Fibroblast of upper back skin (primary cell): Measurements from ENCODE around the gene ZBED1.
"Not testable (repeated sequence)": the region's sequence is repeated elsewhere in the genome, so short reads cannot be mapped to it uniquely, and the experiment has no call there.

ENCODE experiments used
- DNase-seq: peaks from one replicate; pipeline ENCODE4 v3.0.0-alpha.2; 2013

The ZBED1 gene

GRCh38 chrX:2517055-2517454, 16.3 kb upstream of the ZBED1 start:
- no peak for DNase-seq

DNA sequence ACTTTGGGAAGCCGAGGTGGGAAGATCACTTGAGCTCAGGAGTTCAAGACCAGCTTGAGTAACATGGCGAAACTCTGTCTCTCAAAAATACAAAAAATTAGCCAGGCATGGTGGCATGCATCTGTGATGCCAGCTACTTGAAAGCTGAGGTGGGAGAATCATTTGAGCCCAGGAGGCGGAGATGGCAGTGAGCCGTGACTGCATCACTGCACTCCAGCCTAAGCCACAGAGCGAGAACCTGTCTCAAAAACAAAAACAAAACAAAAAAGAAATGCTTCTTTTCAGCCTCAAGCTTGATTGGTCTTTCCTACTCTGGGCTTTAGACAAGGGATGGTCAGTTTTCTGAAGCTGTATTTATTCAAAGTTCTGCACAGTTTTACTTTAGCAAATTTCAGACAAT, 15.8 kb upstream of the ZBED1 start:
- no peak for DNase-seq

GRCh38 chrX:2514131-2514530, 13.4 kb upstream of the ZBED1 start:
- no peak for DNase-seq

GRCh38 chrX:2513121-2513664, 12.4 kb upstream of the ZBED1 start:
- DNase-seq = no peak

- DNase-seq = no peak
These were observed 11.7 kb upstream of the ZBED1 start for GRCh38 chrX:2512501-2512900.

DNA sequence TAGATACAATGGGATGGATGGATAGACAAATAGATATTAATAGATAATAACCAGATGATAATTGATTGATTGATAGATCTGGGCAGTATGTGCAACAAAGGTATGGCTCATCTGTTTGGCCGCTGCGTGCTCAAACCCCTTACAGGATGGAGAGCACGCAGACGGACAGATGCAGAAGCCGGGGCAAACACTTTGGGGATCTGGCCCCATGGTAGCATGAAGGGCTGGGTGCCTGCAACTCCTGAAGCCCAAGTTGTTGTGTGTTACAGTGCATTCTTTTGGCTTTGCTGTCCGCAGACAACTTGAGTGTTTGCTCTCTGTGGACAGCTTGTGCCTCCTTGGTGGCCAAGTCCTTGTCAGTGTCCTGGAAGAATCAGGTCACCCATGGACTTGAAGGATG, 10.6 kb upstream of the ZBED1 start:
- no peak for DNase-seq

DNA sequence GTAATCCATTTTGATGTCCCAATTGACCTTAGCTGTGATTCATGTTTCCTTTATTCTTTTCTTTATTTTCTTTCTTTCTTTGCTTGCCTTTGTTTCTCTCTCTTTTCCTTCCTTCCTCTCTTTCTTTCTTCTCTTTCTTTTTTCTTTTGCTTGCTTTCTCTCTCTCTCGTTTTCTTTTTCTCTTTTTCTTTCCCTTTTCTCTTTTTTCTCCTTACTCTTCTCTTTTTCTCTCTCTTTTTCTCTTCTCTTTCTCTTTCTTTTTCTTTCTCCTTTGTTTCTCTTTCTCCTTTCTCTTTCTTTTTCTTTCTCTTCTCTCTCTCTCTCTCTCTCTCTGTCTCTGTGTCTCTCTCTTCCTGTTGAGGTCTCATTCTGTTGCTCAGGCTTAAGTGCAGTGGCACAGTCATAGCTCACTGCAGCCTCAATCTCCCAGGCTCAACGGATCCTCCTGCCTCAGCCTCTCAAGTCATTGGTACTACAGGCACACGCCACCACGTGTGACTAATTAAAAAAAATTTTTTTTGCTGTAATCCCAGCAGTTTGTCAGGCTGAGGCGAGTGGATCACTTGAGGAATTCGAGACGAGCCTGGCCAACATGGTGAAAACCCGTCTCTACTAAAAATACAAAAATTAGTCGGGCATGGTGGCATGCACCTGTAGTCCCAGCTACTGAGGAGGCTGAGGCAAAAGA, 8.0 kb upstream of the ZBED1 start:
- DNase-seq = no peak

DNA sequence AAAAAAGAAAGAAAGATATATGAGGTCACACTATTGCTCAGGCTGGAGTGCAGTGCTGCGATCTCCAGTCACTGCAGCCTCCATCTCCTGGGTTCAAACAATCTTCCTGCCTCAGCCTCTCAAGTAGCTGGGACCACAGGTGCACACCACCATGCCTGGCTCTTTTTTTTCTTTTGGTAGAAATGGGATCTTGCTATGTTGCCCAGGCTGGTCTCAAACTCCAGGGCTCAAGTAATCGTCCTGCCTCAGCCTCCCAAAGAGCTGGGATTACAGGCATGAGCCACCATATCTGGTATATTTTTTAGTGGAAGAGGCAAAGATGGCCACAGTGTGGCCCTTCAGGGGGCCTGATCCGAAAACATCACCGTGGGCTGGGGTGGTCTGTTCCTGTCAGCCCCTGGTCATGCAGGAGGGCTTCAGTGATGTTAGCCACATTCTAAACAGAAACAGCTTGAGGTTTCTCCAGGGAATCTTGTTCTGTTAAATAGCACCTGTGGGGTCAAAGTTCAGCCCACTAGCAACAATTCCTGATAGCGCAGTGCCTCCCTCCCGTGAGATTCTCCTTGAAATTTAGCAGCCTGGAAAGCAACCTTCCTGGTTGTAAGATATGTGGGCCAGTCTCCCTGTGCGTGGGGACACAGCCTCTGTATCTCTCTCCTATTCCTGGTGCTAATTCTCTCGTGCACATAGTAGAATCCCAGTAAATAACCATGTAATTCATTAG, 7.3 kb upstream of the ZBED1 start:
- no peak for DNase-seq

DNA sequence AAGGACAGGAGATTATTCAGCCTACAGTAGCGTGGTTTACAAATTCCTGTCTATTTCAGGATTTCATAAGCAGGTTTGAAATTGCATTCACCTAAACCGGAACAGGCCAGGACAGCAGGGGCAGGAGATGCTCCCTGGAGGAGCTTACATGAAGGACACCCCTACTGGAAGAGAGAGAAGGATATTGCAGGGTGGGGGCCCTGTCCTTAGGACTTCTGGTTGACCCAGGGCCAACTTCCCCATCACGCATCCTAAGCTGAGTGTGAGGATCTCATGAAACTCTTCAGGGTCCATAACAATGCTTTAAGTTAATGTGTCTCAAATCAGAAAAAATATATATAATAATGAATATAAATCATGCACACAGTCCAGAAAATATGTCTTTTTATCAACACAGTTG, 6.4 kb upstream of the ZBED1 start:
- DNase-seq = no peak

DNA sequence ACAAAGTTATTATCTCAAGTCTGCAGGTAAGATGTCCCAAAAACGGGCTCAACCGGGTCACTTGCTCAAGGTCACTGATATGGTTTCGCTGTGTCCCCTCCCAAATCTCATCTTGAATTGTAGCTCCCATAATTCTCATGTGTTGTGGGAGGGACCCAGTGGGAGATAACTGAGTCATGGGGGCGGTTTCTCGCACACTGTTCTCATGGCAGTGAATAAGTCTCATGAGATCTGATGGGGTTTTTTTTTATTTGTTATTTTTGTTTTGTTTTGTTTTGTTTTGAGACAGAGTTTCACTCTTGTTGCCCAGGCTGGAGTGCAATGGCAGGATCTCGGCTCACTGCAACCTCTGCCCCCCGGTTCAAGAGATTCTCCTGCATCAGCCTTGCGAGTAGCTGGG, 4.6 kb upstream of the ZBED1 start:
- not testable (repeated sequence) for DNase-seq

- no peak for DNase-seq
These were observed 4.0 kb upstream of the ZBED1 start for GRCh38 chrX:2504706-2505332.

DNA sequence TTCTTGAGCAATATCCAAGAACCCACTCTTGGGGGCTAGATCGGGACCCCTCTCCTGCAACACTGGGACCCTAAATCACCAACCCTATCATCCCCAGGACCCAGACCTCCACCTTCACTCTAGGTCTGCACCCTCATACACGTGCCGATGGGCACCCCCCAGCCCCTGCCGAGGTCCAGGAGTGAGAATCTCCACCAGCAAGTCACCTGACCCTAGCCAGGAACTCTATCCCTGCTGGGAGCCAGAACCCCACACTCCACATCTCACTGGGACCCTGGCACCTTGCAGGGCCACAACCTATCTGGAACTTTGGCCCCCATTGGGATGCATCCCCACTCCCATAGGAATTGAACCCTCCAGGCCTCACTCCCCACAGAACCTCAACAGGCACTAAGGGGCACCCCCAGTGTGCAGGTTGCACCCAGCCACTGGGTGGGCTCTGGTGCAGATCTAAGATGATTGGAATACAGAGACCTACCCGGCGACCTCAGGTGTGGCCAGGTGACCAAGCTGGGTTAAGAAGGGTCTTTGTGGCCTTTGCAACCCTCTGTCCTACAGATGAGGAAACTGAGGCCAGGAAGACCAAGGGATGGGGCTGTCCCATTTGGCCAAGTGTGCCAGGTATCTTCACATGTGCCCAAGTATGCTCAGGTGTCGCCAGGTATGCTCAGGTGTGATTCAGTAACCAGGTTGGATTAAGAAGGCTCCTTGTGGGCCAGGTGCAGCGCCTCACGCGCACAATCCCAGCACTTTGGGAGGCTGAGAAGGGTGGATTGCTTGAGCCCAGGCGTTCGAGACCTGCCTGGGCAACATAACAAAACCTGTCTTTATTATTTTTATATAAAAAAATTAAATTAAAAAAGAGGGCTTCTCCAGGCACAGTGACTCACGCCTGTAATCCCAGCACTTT, 3.1 kb upstream of the ZBED1 start:
- DNase-seq = no peak

DNA sequence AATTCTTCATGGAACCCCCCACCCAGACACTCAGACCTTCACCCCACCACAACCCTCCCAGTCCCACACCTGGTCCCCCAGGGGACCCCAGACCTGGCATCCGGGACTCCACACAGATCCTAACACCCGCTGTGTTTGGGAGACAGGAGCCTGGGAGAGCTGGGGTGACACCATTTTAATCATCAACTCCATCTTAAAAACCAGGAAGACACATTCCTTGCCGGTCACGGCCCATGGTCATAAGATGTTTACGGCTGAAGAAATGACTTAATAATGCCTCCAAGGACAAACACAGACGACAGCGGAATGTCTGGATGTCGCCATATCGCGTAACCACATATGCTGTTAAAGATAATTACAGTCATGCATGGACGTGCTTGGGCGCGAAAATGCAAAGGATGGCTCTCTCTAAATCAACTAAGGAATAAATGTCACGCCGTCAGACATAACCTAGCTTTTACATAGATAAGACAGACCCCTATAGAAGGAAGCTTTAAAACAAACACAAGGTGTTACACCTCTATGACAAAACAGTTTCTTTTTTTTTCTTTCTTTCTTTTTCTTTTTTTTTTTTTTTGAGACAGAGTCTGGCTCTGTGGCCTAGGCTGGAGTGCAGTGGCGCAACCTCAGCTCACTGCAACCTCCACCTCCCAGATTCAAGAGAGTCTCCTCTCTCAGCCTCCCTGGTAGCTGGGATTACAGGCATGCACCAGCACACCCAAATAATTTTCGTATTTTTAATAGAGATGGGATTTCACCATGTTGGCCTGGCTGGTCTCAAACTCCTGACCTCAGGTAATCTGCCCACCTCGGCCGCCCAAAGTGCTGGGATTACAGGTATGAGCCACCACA, 2.1 kb upstream of the ZBED1 start:
- DNase-seq = no peak

DNA sequence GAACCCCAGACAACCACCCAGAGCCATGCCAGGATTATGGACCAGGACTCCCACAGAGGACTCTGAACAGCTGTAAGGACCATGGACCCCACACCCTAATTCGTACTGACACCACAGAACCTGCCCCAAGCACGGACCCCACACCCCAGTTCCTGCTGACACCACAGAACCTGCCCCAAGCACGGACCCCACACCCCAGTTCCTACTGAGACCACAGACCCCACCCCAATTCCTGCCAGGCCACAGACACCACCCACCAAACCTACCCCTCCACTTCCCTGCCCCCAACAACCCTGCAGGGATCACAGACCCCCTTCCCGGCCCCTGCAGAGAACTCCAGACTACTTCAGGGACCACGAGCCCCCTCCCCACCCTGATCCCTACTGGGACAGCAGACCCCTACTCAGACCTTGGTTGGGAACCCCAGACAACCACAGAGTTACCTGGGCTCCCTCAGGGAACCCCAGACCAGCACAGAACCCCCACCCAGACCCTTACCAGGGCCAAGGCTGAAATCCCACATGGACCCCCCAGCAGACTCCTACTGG, 1.4 kb upstream of the ZBED1 start:
- DNase-seq = no peak

GRCh38 chrX:2501559-2502102, 855 bp upstream of the ZBED1 start:
- no peak for DNase-seq

- DNase-seq = peak; percentile 25
These were observed 529 bp downstream of the ZBED1 start for GRCh38 chrX:2500091-2500802.

GRCh38 chrX:2499507-2499906, 1.3 kb downstream of the ZBED1 start:
- no peak for DNase-seq

DNA sequence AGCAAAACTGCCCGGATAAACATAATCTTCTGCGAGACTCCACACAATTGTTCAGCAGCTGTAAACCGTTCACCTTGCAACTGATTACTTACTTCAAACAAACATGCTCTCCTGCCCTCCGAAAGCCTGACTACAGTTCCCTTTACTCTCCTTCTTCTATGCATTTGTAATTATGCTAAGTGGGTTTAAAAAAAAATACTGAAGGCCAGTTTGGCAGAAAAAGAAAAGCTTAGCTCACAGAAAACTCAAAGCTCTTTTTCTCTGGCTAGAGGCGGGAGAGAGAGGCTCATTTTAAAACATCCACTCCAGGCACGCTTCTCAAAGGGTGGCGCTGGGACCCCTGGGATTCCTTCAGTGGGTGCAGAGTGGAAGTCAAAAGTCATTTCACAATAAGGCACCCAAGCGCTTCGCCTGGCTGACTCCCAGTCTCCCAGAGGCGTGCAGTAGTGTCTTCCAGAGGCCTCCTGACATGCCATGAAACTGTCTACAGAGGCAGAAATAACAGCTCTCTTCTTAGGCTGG, 1.9 kb downstream of the ZBED1 start:
- no peak for DNase-seq

DNA sequence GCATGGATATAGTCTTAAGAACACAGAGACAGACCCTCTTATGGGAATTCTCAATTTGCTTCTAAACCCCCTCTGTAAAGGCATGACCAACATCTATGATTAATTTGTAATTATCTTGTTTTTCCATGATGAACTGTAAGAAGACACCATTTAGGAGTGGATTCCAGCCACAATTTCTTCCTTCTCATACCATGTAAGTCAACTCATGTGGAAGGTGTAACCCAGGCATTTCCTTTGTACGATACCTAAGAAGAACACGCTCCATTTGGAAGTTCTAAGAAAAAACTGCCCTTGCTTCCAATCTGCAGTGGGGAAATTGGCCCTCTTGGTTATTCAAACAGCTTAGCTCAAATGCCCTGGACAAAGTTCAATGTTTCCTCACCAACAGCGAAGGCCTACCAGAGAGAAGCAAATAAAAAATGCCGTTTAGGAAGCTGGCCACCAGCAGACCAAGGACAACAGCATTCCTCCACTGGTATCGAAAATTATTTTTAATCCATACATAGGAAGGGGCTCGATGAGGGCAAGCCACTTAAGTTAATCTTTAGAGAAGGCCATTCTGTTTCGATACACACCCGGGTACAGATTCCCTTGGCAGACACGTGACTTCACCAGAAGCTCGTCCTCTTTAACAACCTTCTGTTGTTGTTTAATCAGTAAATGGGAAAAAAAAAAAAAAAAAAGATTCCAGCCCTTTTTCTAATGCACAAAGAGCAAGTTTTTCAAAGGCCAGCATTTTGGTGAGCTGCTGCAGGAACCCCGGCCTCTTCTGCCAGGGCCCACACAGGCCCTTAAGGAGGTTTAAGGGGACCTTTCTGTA, 2.6 kb downstream of the ZBED1 start:
- peak; percentile 22 for DNase-seq
